HepG2 (cell line): ENCODE measurements around the gene BICDL1. TPM values are rescaled to one million over a fixed set of nuclear protein-coding genes. Genes with fewer than 3 reads are reported as not detected.

ENCODE experiments used
- ATAC-seq: fragments of 200-7000 bp; cut with Tn5 transposase; 3 replicates; pipeline ENCODE4 v1.9.1; 2020; ENCODE audit warnings: mild to moderate bottlenecking, moderate library complexity
- BruUV-seq: library from RNA; stranded (reverse); fragments of 400-500 nt; replicated peaks from 2 replicates; lab custom pipeline; 2021; lab: Mats Ljungman, UMichigan
- CTCF ChIA-PET: fragments of 300-600 bp; formaldehyde crosslinking; extraction: SDS; loops from one replicate; lab custom pipeline; 2021; ENCODE audit warnings: low total read pairs, inconsistent platforms, low intra/inter-chr PET ratio; lab: Yijun Ruan, JAX
- POLR2A ChIA-PET: fragments of 350-600 bp; sonication (Branson Sonifier 250); formaldehyde crosslinking; loops from one replicate; lab custom pipeline; 2020; ENCODE audit warnings: antibody characterized with exemption, inconsistent platforms; lab: Yijun Ruan, JAX
- DNase-seq: peaks from one replicate; pipeline ENCODE4 v3.0.0-alpha.2; 2015; ENCODE audit warnings: low spot score
- FAIRE-seq: peaks from 3 replicates; lab custom pipeline; 2011; peaks lifted over from hg19 to GRCh38; lab: Jason Lieb, UNC
- H2AFZ ChIP-seq: one replicate; pipeline ENCODE4 v1.6.1; 2011; ENCODE audit warnings: low read length, inconsistent platforms
- H3K27ac ChIP-seq: fragments of 300-600 bp; 3 replicates; pipeline ENCODE4 v1.8.0; 2011; ENCODE audit warnings: mixed run types, mild to moderate bottlenecking, mixed read lengths, low read length, inconsistent platforms; ENCODE audit not compliant: insufficient read depth; ENCODE audit errors: extremely low read length
- H3K27me3 ChIP-seq, 2 experiments: fragments of 200-600 bp in 1 of 2; 2 replicates in 1 of 2; 3 replicates in 1 of 2; pipeline versions ENCODE4 v1.6.0 to v1.8.0; 2011; ENCODE audit warnings: low read length in 2 of 2, mild to moderate bottlenecking in 2 of 2, moderate library complexity in 2 of 2, inconsistent platforms in 1 of 2; ENCODE audit not compliant: insufficient read depth in 2 of 2, control insufficient read depth in 1 of 2
- H3K36me3 ChIP-seq, 2 experiments: fragments of 200-600 bp in 1 of 2; replicated peaks in 1 of 2; 2 replicates in 1 of 2; 3 replicates in 1 of 2; pipeline versions ENCODE4 v1.5.1 to v1.8.0; 2011; ENCODE audit warnings: low read length in 2 of 2, inconsistent platforms in 1 of 2; ENCODE audit not compliant: insufficient read depth in 2 of 2, control insufficient read depth in 1 of 2
- H3K4me1 ChIP-seq: 2 replicates; pipeline ENCODE4 v1.5.1; 2012; ENCODE audit warnings: low read length, inconsistent platforms; ENCODE audit not compliant: insufficient read depth
- H3K4me2 ChIP-seq: 2 replicates; pipeline ENCODE4 v1.6.0; 2011; ENCODE audit warnings: low read depth, low read length, inconsistent platforms
- H3K4me3 ChIP-seq, 3 experiments: fragments of 200-600 bp in 1 of 3; sonication (generic), shearing (Covaris generic) in 1 of 3; replicated peaks in 1 of 3; 2 replicates each; pipeline ENCODE4 v1.5.1; 2011 to 2016; ENCODE audit warnings: low read length in 3 of 3, inconsistent platforms in 2 of 3, low read depth in 2 of 3, mild to moderate bottlenecking in 2 of 3, control low read depth in 1 of 3, mixed read lengths in 1 of 3; ENCODE audit not compliant: insufficient read depth in 1 of 3
- H3K79me2 ChIP-seq: one replicate; pipeline ENCODE4 v1.6.1; 2011; ENCODE audit warnings: low read length, inconsistent platforms; ENCODE audit not compliant: insufficient read depth
- H3K9ac ChIP-seq: 2 replicates; pipeline ENCODE4 v1.6.0; 2011; ENCODE audit warnings: mild to moderate bottlenecking, low read depth, low read length, inconsistent platforms; ENCODE audit not compliant: insufficient read depth
- H3K9me3 ChIP-seq: 2 replicates; pipeline ENCODE4 v1.5.1; 2012; ENCODE audit warnings: mild to moderate bottlenecking, low read length
- H4K20me1 ChIP-seq: 2 replicates; pipeline ENCODE4 v1.6.0; 2011; ENCODE audit warnings: inconsistent platforms, mild to moderate bottlenecking, low read length, moderate library complexity; ENCODE audit not compliant: insufficient read depth
- DNMT1 ChIP-seq: sonication (generic); formaldehyde crosslinking; IDR thresholded peaks from 2 replicates; pipeline ENCODE4 v1.5.1; 2020; ENCODE audit warnings: mild to moderate bottlenecking, missing genetic modification reagents
- E2F5 ChIP-seq: sonication (generic); formaldehyde crosslinking; conservative IDR thresholded peaks from 2 replicates; pipeline ENCODE4 v1.4.0; 2020; ENCODE audit warnings: missing genetic modification reagents
- ZNF263 ChIP-seq: sonication (generic); formaldehyde crosslinking; IDR thresholded peaks from 2 replicates; pipeline ENCODE4 v1.4.0; 2020; ENCODE audit warnings: missing genetic modification reagents
- ZNF652 ChIP-seq: IDR thresholded peaks from 2 replicates; pipeline ENCODE4 v1.6.1; 2016; ENCODE audit warnings: low read depth, borderline replicate concordance
- ZSCAN29 ChIP-seq: sonication (generic); formaldehyde crosslinking; conservative IDR thresholded peaks from 2 replicates; pipeline ENCODE4 v1.4.0; 2020; ENCODE audit warnings: mild to moderate bottlenecking, missing genetic modification reagents
- WGBS: methylation state at CpG from one replicate; pipeline ENCODE4 v1.1.6; 2017; ENCODE audit warnings: low lambda C conversion rate; 5-methylcytosine and 5-hydroxymethylcytosine counted together
- in situ Hi-C: cut with HindIII; loops from 2 replicates; pipeline ENCODE4 v1.10.0; 2017; ENCODE audit warnings: low pct_unique_long_range_greater_than_20kb; ENCODE audit not compliant: extremely low pct_ligation_motif_present
- intact Hi-C: fragments of 100-400 bp; cut with micrococcal nuclease; formaldehyde crosslinking; loops from one replicate; pipeline ENCODE4 v1.10.0; 2022; ENCODE audit not compliant: unreplicated experiment
- polyA plus RNA-seq, 8 experiments: library from polyadenylated mRNA; depleted of rRNA in 3 of 8; stranded (reverse) in 7 of 8; unstranded in 1 of 8; fragments of >200 nt; fragmentation: Illumina TruSeq in 4 of 8; extraction: Trizol in 4 of 8; gene quantifications; 2 replicates each; pipeline versions ENCODE4 v1.2.1 to v1.2.3, GENCODE V29; 2011 to 2016; ENCODE audit warnings: low read depth in 4 of 8, missing spikeins in 1 of 8, mixed read lengths in 1 of 8; ENCODE audit not compliant: insufficient read depth in 1 of 8
- total RNA-seq, 5 experiments: library from RNA; depleted of rRNA; stranded (reverse); fragments of >200 nt; fragmentation: Illumina TruSeq; extraction: Trizol; gene quantifications; 2 replicates each; pipeline ENCODE4 v1.2.3, GENCODE V29; 2016; ENCODE audit warnings: low read depth in 1 of 5

BICDL1 gene
- total and polyA plus RNA-seq, 2 of the 13 experiments (the other 11 are each of a cell fraction or from before 2014, with no cell fraction given): 3.6 to 9.7 TPM

DNA sequence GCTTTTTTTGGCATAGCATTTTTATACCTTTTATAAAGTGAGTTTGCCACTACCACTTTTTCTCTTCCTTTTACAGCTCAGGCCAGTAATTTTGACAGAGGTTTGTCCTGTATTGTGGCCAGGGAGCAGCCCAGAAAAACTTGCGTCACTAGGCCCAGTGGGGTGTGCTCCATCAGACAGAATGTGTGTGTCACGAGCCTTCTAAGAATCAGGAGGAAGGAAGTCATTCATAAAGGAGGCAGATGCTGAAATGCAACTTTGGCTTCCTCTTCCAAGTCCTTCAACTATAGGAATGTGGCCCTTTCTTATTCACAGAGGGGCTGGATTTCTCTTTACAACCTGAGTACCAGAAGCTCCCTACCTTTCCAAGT lies 137.6 kb downstream of the BICDL1 start:
- no TSS peak for BruUV-seq
- Histone ChIP-seq H3K4me3 (no peak overlapping the region), H3K27ac (no peak overlapping the region), H3K9me3 (no peaks in the 10 kb centered on the region), H3K27me3 (no peaks in the 10 kb centered on the region), H3K79me2 (no peaks in the 10 kb centered on the region), H3K4me2 (no peak overlapping the region), H3K36me3 (peaks cover 29 to 51% of the 10 kb centered on the region in 2 experiments), H4K20me1 (no peaks in the 10 kb centered on the region), H3K4me1 (peaks cover 22% of the 10 kb centered on the region), H3K9ac (no peak overlapping the region), H2AFZ (no peak overlapping the region)
- 100% methylated on average over 2 of the region's 2 CpGs for WGBS
- no peak for DNase-seq
- no peak for ATAC-seq
- ChIA-PET POLR2A (interaction anchor here (1.3 to 2.9 kb wide), 3 partner anchors 9 to 75 kb away, joined by 3 to 11 read pairs (median 4); partner anchors contain the start of genes RAB35 and RPLP0), CTCF (no interaction called here)
- intact Hi-C loops: loop anchor here (10.0 kb wide), 1 partner anchor 58 kb away; no protein-coding TSS in a partner anchor
- in situ Hi-C loops: no loop called here
- TF ChIP-seq ZSCAN29 (CRISPR knock-in tag) (no peak), ZNF263 (CRISPR knock-in tag) (no peak)
- no peak for FAIRE-seq

DNA sequence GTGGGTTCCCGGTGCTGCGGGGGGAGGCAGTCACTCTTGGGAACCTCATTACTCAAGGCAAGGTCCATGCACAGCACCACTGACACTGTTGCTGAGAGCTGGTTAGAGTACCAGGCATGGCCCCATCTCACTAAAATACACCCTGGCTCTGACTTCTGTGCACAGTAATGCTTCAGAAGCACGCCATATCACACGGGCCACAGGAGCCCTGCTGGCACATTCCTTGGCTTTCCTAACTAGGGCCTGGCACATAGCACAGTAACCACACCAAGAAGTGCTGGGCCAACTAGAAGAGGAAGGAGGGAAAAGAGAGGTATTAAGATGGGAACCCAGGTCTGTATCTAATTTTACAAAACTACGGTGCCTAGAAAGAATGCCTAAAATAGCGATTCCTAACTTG lies 141.0 kb downstream of the BICDL1 start:
- H3K4me1 ChIP-seq: no peaks in the 10 kb centered on the region
- H3K4me3 ChIP-seq: no peak overlapping the region
- peaks cover 53 to 85% of the 10 kb centered on the region in 2 experiments for H3K36me3 ChIP-seq
- ChIA-PET POLR2A (no interaction called here), CTCF (no interaction called here)
- no peak overlapping the region for H3K27ac ChIP-seq
- H3K79me2 ChIP-seq: no peaks in the 10 kb centered on the region
- BruUV-seq: no TSS peak
- no peaks in the 10 kb centered on the region for H4K20me1 ChIP-seq
- no peak overlapping the region for H3K4me2 ChIP-seq
- 96% methylated on average over 4 of the region's 6 CpGs for WGBS
- no peaks in the 10 kb centered on the region for H3K9me3 ChIP-seq
- H3K9ac ChIP-seq: no peak overlapping the region
- no peak for FAIRE-seq
- in situ Hi-C loops (no loop called here), intact Hi-C loops (no loop called here)
- no peak for DNase-seq
- no peak for TF ChIP-seq DNMT1 (CRISPR knock-in tag)
- no peak for TF ChIP-seq ZNF652 (CRISPR knock-in tag)
- no peak for TF ChIP-seq E2F5 (CRISPR knock-in tag)
- ATAC-seq: no peak
- no peaks in the 10 kb centered on the region for H3K27me3 ChIP-seq
- no peak overlapping the region for H2AFZ ChIP-seq
